DOHH2 (cell line): ENCODE measurements around the gene RPS5.

Experiments
- EZH2phosphoT487 ChIP-seq: fragments of 200-600 bp; sonication (generic); IDR thresholded peaks from 2 replicates; pipeline ENCODE4 v1.6.1; 2017; ENCODE audit warnings: borderline replicate concordance, mild to moderate bottlenecking, antibody characterized with exemption, low read length, moderate library complexity, mixed read lengths
- TF ChIP-seq, protein P1 (sequence below): fragments of 200-600 bp; sonication (generic); IDR thresholded peaks from one replicate; pipeline ENCODE4 v1.5.1; 2014; ENCODE audit warnings: antibody characterized with exemption, mild to moderate bottlenecking, low read depth, low read length; ENCODE audit not compliant: poor library complexity, severe bottlenecking

DNA sequence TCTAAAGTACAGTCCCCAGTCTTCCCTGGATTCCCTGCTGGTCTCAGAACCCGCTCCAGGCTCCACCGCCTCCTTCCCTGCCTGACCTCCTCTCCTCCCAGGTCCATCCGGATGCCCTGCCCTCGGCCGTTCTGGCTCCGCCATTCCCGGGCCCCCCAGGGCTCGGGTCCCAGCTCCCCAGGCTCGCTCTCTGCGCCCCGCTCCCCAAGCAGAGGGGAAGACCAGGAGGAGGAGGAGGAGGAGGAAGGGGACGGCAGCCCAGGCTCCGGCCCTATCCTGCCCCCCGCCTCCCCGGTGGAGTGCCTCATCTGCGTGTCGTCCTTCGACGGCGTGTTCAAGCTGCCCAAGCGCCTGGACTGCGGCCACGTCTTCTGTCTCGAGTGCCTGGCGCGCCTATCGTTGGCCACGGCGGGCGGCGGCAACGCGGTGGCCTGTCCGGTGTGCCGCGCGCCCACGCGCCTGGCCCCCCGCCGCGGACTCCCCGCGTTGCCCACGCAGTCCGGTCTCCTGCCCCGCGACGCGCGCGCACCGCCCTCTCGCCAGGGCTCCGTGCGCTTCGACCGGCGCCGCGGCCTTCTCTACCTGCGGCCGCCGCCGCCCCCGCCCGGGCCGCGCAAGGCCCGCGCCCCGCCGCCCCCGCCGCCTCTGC, 9.0 kb downstream of the RPS5 start:
- TF ChIP-seq, protein P1, sequence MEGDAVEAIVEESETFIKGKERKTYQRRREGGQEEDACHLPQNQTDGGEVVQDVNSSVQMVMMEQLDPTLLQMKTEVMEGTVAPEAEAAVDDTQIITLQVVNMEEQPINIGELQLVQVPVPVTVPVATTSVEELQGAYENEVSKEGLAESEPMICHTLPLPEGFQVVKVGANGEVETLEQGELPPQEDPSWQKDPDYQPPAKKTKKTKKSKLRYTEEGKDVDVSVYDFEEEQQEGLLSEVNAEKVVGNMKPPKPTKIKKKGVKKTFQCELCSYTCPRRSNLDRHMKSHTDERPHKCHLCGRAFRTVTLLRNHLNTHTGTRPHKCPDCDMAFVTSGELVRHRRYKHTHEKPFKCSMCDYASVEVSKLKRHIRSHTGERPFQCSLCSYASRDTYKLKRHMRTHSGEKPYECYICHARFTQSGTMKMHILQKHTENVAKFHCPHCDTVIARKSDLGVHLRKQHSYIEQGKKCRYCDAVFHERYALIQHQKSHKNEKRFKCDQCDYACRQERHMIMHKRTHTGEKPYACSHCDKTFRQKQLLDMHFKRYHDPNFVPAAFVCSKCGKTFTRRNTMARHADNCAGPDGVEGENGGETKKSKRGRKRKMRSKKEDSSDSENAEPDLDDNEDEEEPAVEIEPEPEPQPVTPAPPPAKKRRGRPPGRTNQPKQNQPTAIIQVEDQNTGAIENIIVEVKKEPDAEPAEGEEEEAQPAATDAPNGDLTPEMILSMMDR: no peak
- no peak for TF ChIP-seq EZH2phosphoT487
